ENCODE data around the gene SOD1. TPM values are rescaled to one million over a fixed set of nuclear protein-coding genes. Genes with fewer than 3 reads are reported as not detected.

Gene SOD1
- total and polyA plus RNA-seq, 2 of the 8 experiments (the other 6 are each of a cell fraction or from before 2014, with no cell fraction given), result 192 to 226 TPM

- POLR2A ChIA-PET (ENCODE audit: partially characterized antibody), result interaction anchor here (1.4 kb wide), 1 partner anchor 13 kb away, joined by 3 read pairs; no protein-coding TSS in a partner anchor
- no peaks in the 10 kb centered on the region for H3K79me1 ChIP-seq (ENCODE audit: low read depth, low read length)
- TF ChIP-seq NRF1 (IDR thresholded peaks at IDR 0.05; ENCODE audit: low read depth, low read length) (no peak), KDM4A (IDR thresholded peaks at IDR 0.05; ENCODE audit: low read depth, low read length, severe bottlenecking) (no peak), RNF2 (IDR thresholded peaks at IDR 0.05; ENCODE audit: borderline replicate concordance, low read depth, low read length, missing control alignments, poor library complexity, severe bottlenecking) (no peak), RBBP5 (IDR thresholded peaks at IDR 0.05; ENCODE audit: borderline replicate concordance, low read depth, low read length) (no peak), BRCA1 (IDR thresholded peaks at IDR 0.05; ENCODE audit: low read depth, low read length) (no peak), YY1 (IDR thresholded peaks at IDR 0.05; ENCODE audit: low read depth, low read length) (no peak), RXRA (IDR thresholded peaks at IDR 0.05; ENCODE audit: insufficient read depth, low read depth, low read length) (no peak), KDM1A (IDR thresholded peaks at IDR 0.05; ENCODE audit: borderline replicate concordance, low read length) (no peak)
- H4K5ac ChIP-seq (ENCODE audit: insufficient read length, low read depth, low read length), result no peak overlapping the region
- no peak overlapping the region for H3K4me3 ChIP-seq (ENCODE audit: extremely low read depth in 1 of 4, insufficient read depth in 2 of 4, low read depth in 3 of 4, low read length in 4 of 4)
- no peaks in the 10 kb centered on the region for H3K27me3 ChIP-seq (replicated peaks in 1 of 4; ENCODE audit: control insufficient read depth in 3 of 4, extremely low read depth in 1 of 4, insufficient read depth in 3 of 4, low read length in 3 of 4)
- no peaks in the 10 kb centered on the region for H3K79me2 ChIP-seq (ENCODE audit: control insufficient read depth in 1 of 2, insufficient read depth in 2 of 2, low read length in 2 of 2)
- peaks cover 0 to 3% (median 2%) of the 10 kb centered on the region in 4 experiments; a peak in 3 of 7 replicates for H3K4me1 ChIP-seq (replicated peaks in 1 of 4; ENCODE audit: control insufficient read depth in 3 of 4, insufficient read depth in 4 of 4, low read length in 3 of 4)
- H3K4ac ChIP-seq (replicated peaks; ENCODE audit: insufficient read length, low read depth, low read length), result no peak overlapping the region
- H2AK5ac ChIP-seq (ENCODE audit: low read depth, low read length), result no peak overlapping the region
- H4K20me1 ChIP-seq (replicated peaks in 1 of 2; ENCODE audit: control insufficient read depth in 1 of 2, insufficient read depth in 2 of 2, low read length in 2 of 2), result peaks cover 0 to 3% of the 10 kb centered on the region in 2 experiments
- CTCF ChIA-PET (ENCODE audit: partially characterized antibody), result no interaction called here
- DNase-seq (ENCODE audit: low read depth in 1 of 2, low spot score in 2 of 2), result no peak
- H3K23ac ChIP-seq (ENCODE audit: insufficient read length), result no peak overlapping the region
- H3K4me2 ChIP-seq (ENCODE audit: insufficient read depth in 1 of 2, low read depth in 2 of 2, low read length in 2 of 2), result no peak overlapping the region
- H3K14ac ChIP-seq (ENCODE audit: insufficient read length), result no peak overlapping the region
- no peak overlapping the region for H2BK5ac ChIP-seq (ENCODE audit: low read depth, low read length)
- no peaks in the 10 kb centered on the region for H3K9me3 ChIP-seq (ENCODE audit: insufficient read depth in 2 of 2, low read depth in 1 of 2, low read length in 1 of 2)
- H3K56ac ChIP-seq (replicated peaks; ENCODE audit: insufficient read length, low read depth, low read length), result no peak overlapping the region
- no peak overlapping the region for H4K91ac ChIP-seq (replicated peaks; ENCODE audit: insufficient read length, low read length)
- no peak overlapping the region for H2BK12ac ChIP-seq (ENCODE audit: low read depth, low read length)
- H2BK20ac ChIP-seq (ENCODE audit: low read length), result no peak overlapping the region
- H2BK15ac ChIP-seq (ENCODE audit: low read length), result no peak overlapping the region
- H3K18ac ChIP-seq (ENCODE audit: extremely low read depth, low read length), result no peak overlapping the region
- FAIRE-seq, result no peak
- no peak overlapping the region for H2AFZ ChIP-seq (ENCODE audit: low read length)
- H3K27ac ChIP-seq (ENCODE audit: low read depth, low read length), result no peak overlapping the region
- H3K36me3 ChIP-seq (ENCODE audit: control insufficient read depth in 2 of 4, insufficient read depth in 4 of 4, low read length in 3 of 4), result peaks cover 0 to 26% (median 5%) of the 10 kb centered on the region in 4 experiments; a peak in 4 of 8 replicates
- no peak overlapping the region for H2BK120ac ChIP-seq (replicated peaks; ENCODE audit: low read depth, low read length)
- H3K9ac ChIP-seq (replicated peaks in 1 of 4; ENCODE audit: extremely low read depth in 1 of 4, low read depth in 3 of 4, low read length in 3 of 4), result no peak overlapping the region
- no peak overlapping the region for H4K8ac ChIP-seq (ENCODE audit: extremely low read depth, insufficient read depth, low read length)
- H3K23me2 ChIP-seq (ENCODE audit: low read depth, low read length), result no peaks in the 10 kb centered on the region
- 89% methylated on average over 3 of the region's 3 CpGs; no CpG with 5 or more reads in 1 of the 2 experiments for WGBS, 2 experiments (ENCODE audit: extremely low coverage in 1 of 2, insufficient coverage in 1 of 2, insufficient read length in 1 of 2, insufficient replicate concordance in 2 of 2, low coverage in 1 of 2, low lambda C conversion rate in 2 of 2, missing lambda C conversion rate in 1 of 2)
Measured at GRCh38 chr21:31673321-31673912, 13.9 kb downstream of the SOD1 start.
